ENCODE results near the gene SLC25A33. TPM values are rescaled to one million over a fixed set of nuclear protein-coding genes. Genes with fewer than 3 reads are reported as not detected.

SLC25A33 gene
- total RNA-seq, 1 donor from 2014 or later: 7.7 TPM

DNA sequence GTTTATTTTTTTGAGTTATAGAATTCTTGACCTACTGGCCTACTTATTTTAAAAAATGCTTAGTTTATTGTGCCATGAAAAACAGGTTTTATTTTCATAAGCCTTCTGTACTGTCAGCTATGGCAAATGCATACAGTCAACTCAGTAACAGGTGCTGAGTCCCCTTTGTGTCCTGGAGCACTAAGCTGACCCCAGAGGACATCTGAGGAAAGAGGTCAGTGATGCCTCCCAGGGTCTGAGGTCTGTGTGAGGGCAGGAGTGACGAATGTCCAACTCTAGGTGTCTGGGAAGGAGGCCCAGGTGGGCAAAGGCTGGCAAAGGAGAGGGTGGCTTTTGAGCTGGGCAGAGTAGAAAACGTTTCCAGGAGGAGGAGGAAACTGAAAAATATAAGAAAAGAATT is 41.7 kb downstream of the SLC25A33 start:
- no peak for TF ChIP-seq CTCF (IDR thresholded peaks at IDR 0.05; ENCODE audit: unreplicated experiment)
- H3K4me1 Mint-ChIP-seq (ENCODE audit: low read depth): peaks cover 4% of the 10 kb centered on the region
- H3K27me3 Mint-ChIP-seq: no peaks in the 10 kb centered on the region
- H3K9me3 Mint-ChIP-seq (ENCODE audit: low read depth): no peaks in the 10 kb centered on the region
- H3K36me3 Mint-ChIP-seq (ENCODE audit: insufficient read depth): peaks cover 16% of the 10 kb centered on the region
- peak overlapping the region; percentile 73 for H3K27ac Mint-ChIP-seq
- no peak for DNase-seq (ENCODE audit: low spot score, unreplicated experiment)
- no peak overlapping the region for H3K4me3 Mint-ChIP-seq (ENCODE audit: low read depth)

DNA sequence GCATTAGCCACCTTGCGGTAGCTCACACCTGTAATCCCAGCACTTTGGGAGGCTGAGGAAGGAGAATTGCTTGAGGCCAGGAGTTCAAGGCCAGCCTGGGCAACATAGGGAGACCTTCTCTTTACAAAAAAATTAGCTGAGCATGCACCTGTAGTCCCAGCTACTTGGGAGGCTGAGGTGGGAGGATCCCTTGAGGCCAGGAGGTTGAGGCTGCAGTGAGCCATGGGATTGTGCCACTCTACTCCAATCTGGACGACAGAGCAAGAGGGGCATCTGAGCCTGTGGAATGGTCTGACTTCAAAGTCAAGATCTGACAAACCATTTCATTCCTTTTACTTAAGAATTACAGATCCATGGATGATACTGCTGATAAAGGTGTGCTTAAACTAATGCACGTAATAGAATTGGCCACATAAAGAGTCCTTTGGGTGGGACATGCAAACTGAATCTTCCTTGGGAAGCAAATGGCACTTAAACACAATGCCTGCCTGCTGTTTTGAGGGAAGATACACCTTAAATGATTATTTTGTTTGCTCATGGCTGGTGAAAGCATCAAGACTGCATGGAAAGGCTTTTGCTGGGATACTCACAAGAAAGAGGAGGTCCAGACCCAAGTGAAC is 47.0 kb downstream of the SLC25A33 start:
- no peak for TF ChIP-seq CTCF (IDR thresholded peaks at IDR 0.05; ENCODE audit: unreplicated experiment)
- H3K4me1 Mint-ChIP-seq (ENCODE audit: low read depth): peaks cover 9% of the 10 kb centered on the region
- H3K4me3 Mint-ChIP-seq (ENCODE audit: low read depth): no peak overlapping the region
- H3K9me3 Mint-ChIP-seq (ENCODE audit: low read depth): no peaks in the 10 kb centered on the region
- H3K27me3 Mint-ChIP-seq: no peaks in the 10 kb centered on the region
- H3K36me3 Mint-ChIP-seq (ENCODE audit: insufficient read depth): peaks cover 7% of the 10 kb centered on the region
- H3K27ac Mint-ChIP-seq: no peak overlapping the region
- no peak for DNase-seq (ENCODE audit: low spot score, unreplicated experiment)

DNA sequence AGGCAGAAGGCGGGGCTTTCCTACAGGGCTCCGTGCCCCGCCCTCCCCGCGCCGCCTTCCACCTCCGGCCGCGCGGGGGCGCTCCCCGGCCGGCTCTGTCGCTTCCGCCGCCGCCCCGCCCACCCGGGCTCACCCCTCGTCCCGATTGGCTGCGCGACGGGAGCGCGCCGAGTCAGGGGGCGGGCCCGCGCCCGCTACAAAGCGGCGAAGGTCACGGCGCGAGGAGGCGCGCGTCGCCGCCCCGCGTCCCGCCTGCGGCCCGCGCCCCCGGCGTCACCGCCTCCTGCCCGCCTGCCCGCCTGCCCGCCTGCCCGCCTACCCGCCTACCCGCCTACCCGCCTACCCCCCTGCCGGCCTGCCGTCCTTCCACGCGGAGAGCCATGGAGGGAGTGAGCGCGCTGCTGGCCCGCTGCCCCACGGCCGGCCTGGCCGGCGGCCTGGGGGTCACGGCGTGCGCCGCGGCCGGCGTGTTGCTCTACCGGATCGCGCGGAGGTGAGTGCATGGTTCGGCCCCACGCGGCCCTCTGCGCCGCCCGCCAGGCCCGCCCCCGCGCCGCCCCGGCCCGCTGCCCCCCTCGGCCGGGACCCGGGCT is 49.4 kb downstream of the SLC25A33 start, which contains the start of gene TMEM201:
TSS of gene TMEM201 (plus strand) at position 361 of the 593 bp plus-strand sequence. CDS start at position 381, 20 bp downstream.
- TF ChIP-seq CTCF (IDR thresholded peaks at IDR 0.05; ENCODE audit: unreplicated experiment): peak; percentile 93
- H3K4me1 Mint-ChIP-seq (ENCODE audit: low read depth): peaks cover 19% of the 10 kb centered on the region
- peak; percentile 91 for DNase-seq (ENCODE audit: low spot score, unreplicated experiment)
- no peaks in the 10 kb centered on the region for H3K36me3 Mint-ChIP-seq (ENCODE audit: insufficient read depth)
- H3K27ac Mint-ChIP-seq: peak within 1 kb of the TSS; percentile 41
- H3K9me3 Mint-ChIP-seq (ENCODE audit: low read depth): no peaks in the 10 kb centered on the region
- H3K27me3 Mint-ChIP-seq: no peaks in the 10 kb centered on the region
- H3K4me3 Mint-ChIP-seq (ENCODE audit: low read depth): peak within 1 kb of the TSS; percentile 82

GRCh38 chr1:9589144-9589718 is 50.0 kb downstream of the SLC25A33 start:
- peaks cover 19% of the 10 kb centered on the region for H3K4me1 Mint-ChIP-seq (ENCODE audit: low read depth)
- H3K4me3 Mint-ChIP-seq (ENCODE audit: low read depth): peak overlapping the region; percentile 82
- DNase-seq (ENCODE audit: low spot score, unreplicated experiment): no peak
- no peak overlapping the region for H3K27ac Mint-ChIP-seq
- H3K27me3 Mint-ChIP-seq: no peaks in the 10 kb centered on the region
- no peaks in the 10 kb centered on the region for H3K9me3 Mint-ChIP-seq (ENCODE audit: low read depth)
- H3K36me3 Mint-ChIP-seq (ENCODE audit: insufficient read depth): no peaks in the 10 kb centered on the region
- no peak for TF ChIP-seq CTCF (IDR thresholded peaks at IDR 0.05; ENCODE audit: unreplicated experiment)

- Mint-ChIP-seq H3K4me1 (ENCODE audit: low read depth) (peaks cover 19% of the 10 kb centered on the region), H3K27me3 (no peaks in the 10 kb centered on the region), H3K9me3 (ENCODE audit: low read depth) (no peaks in the 10 kb centered on the region), H3K36me3 (ENCODE audit: insufficient read depth) (no peaks in the 10 kb centered on the region), H3K27ac (no peak overlapping the region), H3K4me3 (ENCODE audit: low read depth) (peak overlapping the region; percentile 82)
- TF ChIP-seq CTCF (IDR thresholded peaks at IDR 0.05; ENCODE audit: unreplicated experiment): no peak
- no peak for DNase-seq (ENCODE audit: low spot score, unreplicated experiment)
Observed at GRCh38 chr1:9589719-9590157, 50.5 kb downstream of the SLC25A33 start.
